ENCODE data around the gene AMOTL1.
"Not testable (repeated sequence)": the region's sequence is repeated elsewhere in the genome, so short reads cannot be mapped to it uniquely, and the experiment has no call there.

Gene AMOTL1

GRCh38 chr11:94851864-94852636, 83.9 kb downstream of the AMOTL1 start:
- Histone ChIP-seq H3K4me3 (ENCODE audit: low read depth in 1 of 2, low read length in 2 of 2) (no peak overlapping the region), H3K27ac (ENCODE audit: low read length) (no peak overlapping the region), H3K4me1 (ENCODE audit: insufficient read depth, low read length) (no peaks in the 10 kb centered on the region), H4K20me1 (ENCODE audit: insufficient read depth, low read length) (no peaks in the 10 kb centered on the region), H3K79me2 (ENCODE audit: insufficient read depth, low read length) (no peaks in the 10 kb centered on the region), H2AFZ (ENCODE audit: low read depth, low read length) (no peak overlapping the region), H3K36me3 (ENCODE audit: insufficient read depth, low read length) (no peaks in the 10 kb centered on the region), H3K27me3 (ENCODE audit: insufficient read depth, low read length, poor library complexity) (peaks cover 3% of the 10 kb centered on the region), H3K4me2 (ENCODE audit: insufficient read depth, low read length) (no peak overlapping the region), H3K9me3 (ENCODE audit: insufficient read depth, low read length, severe bottlenecking) (no peaks in the 10 kb centered on the region), H3K9ac (ENCODE audit: low read depth, low read length) (no peak overlapping the region)
- ATAC-seq (ENCODE audit: insufficient read depth, low read depth) (no peak), DNase-seq (no peak)
- no peak for TF ChIP-seq CTCF (IDR thresholded peaks at IDR 0.05; ENCODE audit: borderline replicate concordance, extremely low read depth, low read length, poor library complexity, severe bottlenecking)
- TF ChIP-seq EZH2 (IDR thresholded peaks at IDR 0.05; ENCODE audit: borderline replicate concordance, low read depth, low read length, severe bottlenecking): no peak

- H3K36me3 ChIP-seq (ENCODE audit: insufficient read depth, low read length); H4K20me1 ChIP-seq (ENCODE audit: insufficient read depth, low read length); H3K9ac ChIP-seq (ENCODE audit: low read depth, low read length); H3K27ac ChIP-seq (ENCODE audit: low read length); H3K27me3 ChIP-seq (ENCODE audit: insufficient read depth, low read length, poor library complexity); H3K4me3 ChIP-seq (ENCODE audit: low read depth in 1 of 2, low read length in 2 of 2); H2AFZ ChIP-seq (ENCODE audit: low read depth, low read length); H3K79me2 ChIP-seq (ENCODE audit: insufficient read depth, low read length); H3K4me2 ChIP-seq (ENCODE audit: insufficient read depth, low read length); ATAC-seq (ENCODE audit: insufficient read depth, low read depth); H3K9me3 ChIP-seq (ENCODE audit: insufficient read depth, low read length, severe bottlenecking); H3K4me1 ChIP-seq (ENCODE audit: insufficient read depth, low read length); DNase-seq: not testable (repeated sequence)
These were observed 85.1 kb downstream of the AMOTL1 start for GRCh38 chr11:94853288-94853687.

DNA sequence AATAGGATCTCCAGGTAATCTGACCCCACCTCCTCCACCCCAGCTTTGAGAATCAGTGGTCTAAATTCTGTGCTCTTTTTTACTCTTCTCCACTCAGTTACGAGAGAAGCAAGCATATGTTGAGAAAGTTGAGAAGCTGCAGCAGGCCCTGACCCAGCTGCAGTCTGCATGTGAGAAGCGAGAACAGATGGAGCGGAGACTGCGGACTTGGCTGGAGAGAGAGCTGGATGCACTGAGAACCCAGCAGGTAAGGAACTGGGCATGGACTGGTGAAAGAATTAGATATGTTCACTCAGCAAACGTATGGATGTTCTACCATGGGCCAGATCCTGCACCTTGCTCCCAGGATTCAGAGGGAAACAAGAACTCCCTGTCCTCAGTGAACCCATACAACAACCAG, 85.7 kb downstream of the AMOTL1 start:
- Histone ChIP-seq H4K20me1 (ENCODE audit: insufficient read depth, low read length) (no peaks in the 10 kb centered on the region), H3K9ac (ENCODE audit: low read depth, low read length) (no peak overlapping the region), H3K4me2 (ENCODE audit: insufficient read depth, low read length) (no peak overlapping the region), H3K79me2 (ENCODE audit: insufficient read depth, low read length) (no peaks in the 10 kb centered on the region), H3K9me3 (ENCODE audit: insufficient read depth, low read length, severe bottlenecking) (no peaks in the 10 kb centered on the region), H3K4me3 (ENCODE audit: low read depth in 1 of 2, low read length in 2 of 2) (no peak overlapping the region), H2AFZ (ENCODE audit: low read depth, low read length) (no peak overlapping the region), H3K36me3 (ENCODE audit: insufficient read depth, low read length) (no peaks in the 10 kb centered on the region), H3K27me3 (ENCODE audit: insufficient read depth, low read length, poor library complexity) (peaks cover 3% of the 10 kb centered on the region), H3K4me1 (ENCODE audit: insufficient read depth, low read length) (no peaks in the 10 kb centered on the region), H3K27ac (ENCODE audit: low read length) (no peak overlapping the region)
- ATAC-seq (ENCODE audit: insufficient read depth, low read depth) (no peak), DNase-seq (no peak)
- TF ChIP-seq CTCF (IDR thresholded peaks at IDR 0.05; ENCODE audit: borderline replicate concordance, extremely low read depth, low read length, poor library complexity, severe bottlenecking): no peak
- TF ChIP-seq EZH2 (IDR thresholded peaks at IDR 0.05; ENCODE audit: borderline replicate concordance, low read depth, low read length, severe bottlenecking): no peak

DNA sequence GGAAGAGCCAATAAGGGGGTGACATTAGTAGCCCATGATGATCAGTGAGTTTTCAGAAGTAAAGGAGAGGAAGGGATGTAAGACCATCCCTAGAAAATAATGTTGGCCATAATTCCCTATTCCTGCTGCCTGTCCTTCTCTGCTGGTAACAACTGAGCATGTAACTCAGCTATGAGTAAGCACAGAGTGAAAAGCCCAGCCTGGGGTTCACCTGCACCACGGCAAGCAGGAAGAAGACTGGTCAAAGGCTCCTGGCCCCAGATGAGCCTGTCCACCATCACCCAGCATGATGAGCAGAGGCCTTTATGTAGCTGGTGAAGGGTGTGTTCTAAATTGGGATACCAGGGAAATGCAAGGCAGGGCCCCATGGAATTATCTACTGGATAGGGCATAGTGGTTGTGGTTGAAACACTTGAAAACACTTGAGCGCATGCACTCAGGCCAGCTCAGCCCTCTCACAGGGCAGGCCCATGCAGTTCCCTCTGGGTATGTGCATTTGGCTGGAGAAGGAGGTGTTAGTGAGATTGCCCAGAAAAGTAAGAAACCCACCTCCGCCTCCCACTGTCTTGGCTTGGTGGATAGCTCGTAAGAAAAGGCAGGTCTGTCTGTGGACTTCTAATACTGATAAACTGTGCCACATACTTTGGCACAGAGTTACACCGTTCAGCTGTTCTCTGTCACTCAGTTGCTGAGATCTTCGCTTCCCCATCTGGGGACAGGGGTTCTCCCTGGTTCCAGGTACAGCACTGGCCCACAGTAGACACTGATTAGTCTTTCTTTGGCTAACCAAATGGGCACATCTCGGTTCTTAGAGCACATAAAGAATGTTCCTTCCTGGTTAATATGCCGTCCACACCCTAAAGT, 86.8 kb downstream of the AMOTL1 start:
- ATAC-seq (ENCODE audit: insufficient read depth, low read depth): no peak
- H3K36me3 ChIP-seq (ENCODE audit: insufficient read depth, low read length): no peaks in the 10 kb centered on the region
- no peak overlapping the region for H3K4me3 ChIP-seq (ENCODE audit: low read depth in 1 of 2, low read length in 2 of 2)
- no peak for TF ChIP-seq CTCF (IDR thresholded peaks at IDR 0.05; ENCODE audit: borderline replicate concordance, extremely low read depth, low read length, poor library complexity, severe bottlenecking)
- no peak for TF ChIP-seq EZH2 (IDR thresholded peaks at IDR 0.05; ENCODE audit: borderline replicate concordance, low read depth, low read length, severe bottlenecking)
- H3K79me2 ChIP-seq (ENCODE audit: insufficient read depth, low read length): no peaks in the 10 kb centered on the region
- H3K27me3 ChIP-seq (ENCODE audit: insufficient read depth, low read length, poor library complexity): peaks cover 3% of the 10 kb centered on the region
- H4K20me1 ChIP-seq (ENCODE audit: insufficient read depth, low read length): no peaks in the 10 kb centered on the region
- no peak for DNase-seq
- H3K27ac ChIP-seq (ENCODE audit: low read length): no peak overlapping the region
- no peaks in the 10 kb centered on the region for H3K4me1 ChIP-seq (ENCODE audit: insufficient read depth, low read length)
- H2AFZ ChIP-seq (ENCODE audit: low read depth, low read length): no peak overlapping the region
- H3K9me3 ChIP-seq (ENCODE audit: insufficient read depth, low read length, severe bottlenecking): no peaks in the 10 kb centered on the region
- no peak overlapping the region for H3K4me2 ChIP-seq (ENCODE audit: insufficient read depth, low read length)
- no peak overlapping the region for H3K9ac ChIP-seq (ENCODE audit: low read depth, low read length)
